Ishikawa (cell line): ENCODE measurements around the gene INPP5K.

Experiments
- CEBPB ChIP-seq: IDR thresholded peaks from 2 replicates; pipeline ENCODE4 v1.6.1; 2012
- EP300 ChIP-seq: IDR thresholded peaks from 2 replicates; pipeline ENCODE4 v1.6.1; 2012; ENCODE audit warnings: borderline replicate concordance
- MAX ChIP-seq: IDR thresholded peaks from 2 replicates; pipeline ENCODE4 v1.6.1; 2012
- NFIC ChIP-seq: IDR thresholded peaks from 2 replicates; pipeline ENCODE4 v1.6.1; 2012
- RAD21 ChIP-seq: IDR thresholded peaks from 2 replicates; pipeline ENCODE4 v1.6.1; 2012; ENCODE audit warnings: low read depth
- TAF1 ChIP-seq: IDR thresholded peaks from 2 replicates; pipeline ENCODE4 v1.6.1; 2012; ENCODE audit warnings: low read depth, mild to moderate bottlenecking
- ZBTB7A ChIP-seq: IDR thresholded peaks from 2 replicates; pipeline ENCODE4 v1.6.1; 2012; ENCODE audit warnings: low read depth
- TF ChIP-seq, protein P1 (sequence below): IDR thresholded peaks from 2 replicates; pipeline ENCODE4 v1.6.1; 2012; ENCODE audit warnings: low read depth, mild to moderate bottlenecking

DNA sequence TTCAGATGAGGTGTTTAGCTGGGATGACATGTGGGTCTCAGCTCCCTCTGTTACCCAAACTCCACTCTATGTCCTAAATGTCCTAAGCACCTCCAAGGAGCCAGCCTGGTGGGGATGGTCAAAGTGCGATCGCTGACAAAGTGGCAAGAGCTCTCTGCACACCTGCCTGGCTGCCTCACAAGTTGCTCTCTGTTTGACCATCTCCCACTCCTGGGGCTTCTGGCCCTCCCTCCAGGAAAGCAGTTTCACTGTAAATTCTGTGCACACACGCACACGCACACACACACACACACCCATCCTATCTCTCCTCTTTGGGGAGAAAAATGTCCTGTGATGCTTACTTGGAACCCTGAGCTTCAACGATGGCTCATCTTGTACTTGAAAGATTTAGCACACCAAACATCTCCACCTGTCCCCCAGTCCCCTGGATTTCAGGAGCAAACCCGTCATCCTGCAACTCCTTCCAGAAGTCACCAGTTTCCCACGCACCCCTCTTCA, 44.5 kb upstream of the INPP5K start:
- no peak for TF ChIP-seq TAF1
- TF ChIP-seq ZBTB7A: no peak
- TF ChIP-seq, protein P1, sequence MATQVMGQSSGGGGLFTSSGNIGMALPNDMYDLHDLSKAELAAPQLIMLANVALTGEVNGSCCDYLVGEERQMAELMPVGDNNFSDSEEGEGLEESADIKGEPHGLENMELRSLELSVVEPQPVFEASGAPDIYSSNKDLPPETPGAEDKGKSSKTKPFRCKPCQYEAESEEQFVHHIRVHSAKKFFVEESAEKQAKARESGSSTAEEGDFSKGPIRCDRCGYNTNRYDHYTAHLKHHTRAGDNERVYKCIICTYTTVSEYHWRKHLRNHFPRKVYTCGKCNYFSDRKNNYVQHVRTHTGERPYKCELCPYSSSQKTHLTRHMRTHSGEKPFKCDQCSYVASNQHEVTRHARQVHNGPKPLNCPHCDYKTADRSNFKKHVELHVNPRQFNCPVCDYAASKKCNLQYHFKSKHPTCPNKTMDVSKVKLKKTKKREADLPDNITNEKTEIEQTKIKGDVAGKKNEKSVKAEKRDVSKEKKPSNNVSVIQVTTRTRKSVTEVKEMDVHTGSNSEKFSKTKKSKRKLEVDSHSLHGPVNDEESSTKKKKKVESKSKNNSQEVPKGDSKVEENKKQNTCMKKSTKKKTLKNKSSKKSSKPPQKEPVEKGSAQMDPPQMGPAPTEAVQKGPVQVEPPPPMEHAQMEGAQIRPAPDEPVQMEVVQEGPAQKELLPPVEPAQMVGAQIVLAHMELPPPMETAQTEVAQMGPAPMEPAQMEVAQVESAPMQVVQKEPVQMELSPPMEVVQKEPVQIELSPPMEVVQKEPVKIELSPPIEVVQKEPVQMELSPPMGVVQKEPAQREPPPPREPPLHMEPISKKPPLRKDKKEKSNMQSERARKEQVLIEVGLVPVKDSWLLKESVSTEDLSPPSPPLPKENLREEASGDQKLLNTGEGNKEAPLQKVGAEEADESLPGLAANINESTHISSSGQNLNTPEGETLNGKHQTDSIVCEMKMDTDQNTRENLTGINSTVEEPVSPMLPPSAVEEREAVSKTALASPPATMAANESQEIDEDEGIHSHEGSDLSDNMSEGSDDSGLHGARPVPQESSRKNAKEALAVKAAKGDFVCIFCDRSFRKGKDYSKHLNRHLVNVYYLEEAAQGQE: no peak
- TF ChIP-seq EP300: no peak
- TF ChIP-seq MAX: no peak
- TF ChIP-seq NFIC: no peak
- TF ChIP-seq RAD21: no peak
- TF ChIP-seq CEBPB: no peak
